CD4-positive, alpha-beta T cell treated with Interleukin-4 for 1 hour (primary cell): Measurements from ENCODE around the gene PTBP3.
A peak's percentile ranks its signal among the peaks of the same experiment; 100 is the strongest.

ENCODE experiments used
- DNase-seq, 2 donors: peaks; one replicate each; pipeline ENCODE4 v3.0.0-alpha.2; 2020 to 2022

Gene PTBP3

GRCh38 chr9:112360047-112360804 lies 26.8 kb upstream of the PTBP3 start:
- no peak for DNase-seq

- no peak for DNase-seq
Measured at GRCh38 chr9:112355427-112355897, 22.0 kb upstream of the PTBP3 start.

GRCh38 chr9:112354081-112354743 lies 20.8 kb upstream of the PTBP3 start:
- no peak for DNase-seq

GRCh38 chr9:112352209-112352608 lies 18.8 kb upstream of the PTBP3 start:
- no peak for DNase-seq

GRCh38 chr9:112351184-112351583 lies 17.8 kb upstream of the PTBP3 start:
- no peak for DNase-seq

GRCh38 chr9:112349008-112349333 lies 15.6 kb upstream of the PTBP3 start:
- no peak for DNase-seq

GRCh38 chr9:112348257-112349007 lies 15.0 kb upstream of the PTBP3 start:
- peak; percentile 78 to 80 for DNase-seq

- DNase-seq: no peak
Measured at GRCh38 chr9:112341730-112342129, 8.3 kb upstream of the PTBP3 start.

- no peak for DNase-seq
Measured at GRCh38 chr9:112339886-112340285, 6.5 kb upstream of the PTBP3 start.

GRCh38 chr9:112338561-112338960 lies 5.1 kb upstream of the PTBP3 start:
- no peak for DNase-seq

- DNase-seq: no peak
Measured at GRCh38 chr9:112337547-112337946, 4.1 kb upstream of the PTBP3 start.

- DNase-seq: peak; percentile 45 to 61
Measured at GRCh38 chr9:112334432-112334841, 1.0 kb upstream of the PTBP3 start.

- DNase-seq: peak; percentile 94 to 95
Measured at GRCh38 chr9:112333639-112334431, 416 bp upstream of the PTBP3 start.

- no peak for DNase-seq
Measured at GRCh38 chr9:112332674-112332976, 794 bp downstream of the PTBP3 start.

GRCh38 chr9:112332214-112332613 lies 1.2 kb downstream of the PTBP3 start:
- DNase-seq: peak in 1 of 2 donors; percentile 15

- peak in 1 of 2 donors; percentile 15 for DNase-seq
Measured at GRCh38 chr9:112331674-112331952, 1.8 kb downstream of the PTBP3 start.

GRCh38 chr9:112328545-112328944 lies 4.9 kb downstream of the PTBP3 start:
- DNase-seq: no peak

- DNase-seq: peak in 1 of 2 donors; percentile 25
Measured at GRCh38 chr9:112327718-112328450, 5.5 kb downstream of the PTBP3 start.

- no peak for DNase-seq
Measured at GRCh38 chr9:112326194-112326593, 7.2 kb downstream of the PTBP3 start.

- DNase-seq: no peak
Measured at GRCh38 chr9:112325600-112325999, 7.8 kb downstream of the PTBP3 start.

GRCh38 chr9:112325127-112325526 lies 8.3 kb downstream of the PTBP3 start:
- DNase-seq: no peak

- no peak for DNase-seq
Measured at GRCh38 chr9:112323378-112323854, 10.0 kb downstream of the PTBP3 start.
